ENCODE data around the gene POLR1D.
"Not testable (repeated sequence)": the region's sequence is repeated elsewhere in the genome, so short reads cannot be mapped to it uniquely, and the experiment has no call there.

Gene POLR1D

DNA sequence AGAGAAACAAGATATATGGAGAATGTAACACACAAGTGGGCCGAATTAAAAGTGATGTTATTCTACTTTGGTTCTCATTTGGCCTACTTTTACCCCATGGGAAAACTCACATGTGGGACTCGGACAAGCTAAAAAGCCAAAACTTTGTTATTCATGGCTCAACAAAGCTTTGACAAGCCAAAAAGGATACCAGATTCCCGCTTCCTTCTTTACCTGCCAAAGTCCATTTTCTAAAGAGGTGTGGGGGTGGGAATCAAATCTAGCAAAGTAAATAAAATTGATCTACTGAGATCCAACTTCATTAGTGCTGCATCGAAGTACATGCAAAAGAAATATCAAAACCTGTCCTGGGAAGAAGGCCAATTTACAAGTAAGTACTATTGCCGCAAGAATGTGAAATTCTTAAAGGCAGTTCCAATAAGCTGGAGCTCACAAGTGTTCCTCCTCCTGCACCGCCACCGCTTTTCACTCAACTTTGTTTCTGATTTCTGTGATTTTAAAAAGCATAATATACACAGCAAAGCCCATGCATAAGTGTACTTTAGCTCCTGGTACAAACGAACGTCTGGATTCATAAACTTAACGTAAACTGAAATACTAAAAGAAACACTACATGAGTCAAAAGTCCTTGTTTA is 2.5 kb upstream of the POLR1D start:
- DNase-seq, result no peak

GRCh38 chr13:27619728-27620376 is 1.8 kb upstream of the POLR1D start:
- DNase-seq, result peak; percentile 55

GRCh38 chr13:27620377-27621115 is 1.1 kb upstream of the POLR1D start, which contains the start of gene LNX2:
Gene LNX2, minus strand, starts transcription at chr13:27620529. Its CDS starts 38,826 bp downstream, at chr13:27581703.
- DNase-seq, result peak; percentile 97

DNA sequence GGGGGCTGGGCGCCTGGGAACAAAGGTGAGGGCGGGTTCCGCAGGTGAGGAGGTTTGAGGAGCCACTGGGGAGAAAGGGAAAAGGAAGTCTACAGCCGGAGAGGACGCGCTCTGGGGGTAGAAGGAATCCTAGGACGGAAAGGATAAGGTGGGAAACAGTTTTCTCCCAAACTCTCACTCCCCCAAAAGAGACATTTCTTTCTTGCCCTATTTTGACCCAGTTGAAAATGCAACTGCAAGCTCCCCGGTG is 651 bp upstream of the POLR1D start:
- DNase-seq, result peak; percentile 43

- DNase-seq, result no peak
Measured at GRCh38 chr13:27622102-27622820, 569 bp downstream of the POLR1D start.

DNA sequence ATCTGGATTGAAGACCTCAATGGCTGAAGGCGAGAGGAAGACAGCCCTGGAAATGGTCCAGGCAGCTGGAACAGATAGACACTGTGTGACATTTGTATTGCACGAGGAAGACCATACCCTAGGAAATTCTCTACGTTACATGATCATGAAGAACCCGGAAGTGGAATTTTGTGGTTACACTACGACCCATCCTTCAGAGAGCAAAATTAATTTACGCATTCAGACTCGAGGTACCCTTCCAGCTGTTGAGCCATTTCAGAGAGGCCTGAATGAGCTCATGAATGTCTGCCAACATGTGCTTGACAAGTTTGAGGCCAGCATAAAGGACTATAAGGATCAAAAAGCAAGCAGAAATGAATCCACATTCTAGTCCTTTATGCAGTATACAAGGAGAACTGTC is 1.2 kb downstream of the POLR1D start:
- DNase-seq, result no peak

GRCh38 chr13:27624071-27624470 is 2.4 kb downstream of the POLR1D start:
- no peak for DNase-seq

GRCh38 chr13:27625839-27626238 is 4.1 kb downstream of the POLR1D start:
- DNase-seq, result no peak

GRCh38 chr13:27627380-27627779 is 5.7 kb downstream of the POLR1D start:
- DNase-seq, result no peak

GRCh38 chr13:27628081-27628480 is 6.4 kb downstream of the POLR1D start:
- DNase-seq, result no peak

DNA sequence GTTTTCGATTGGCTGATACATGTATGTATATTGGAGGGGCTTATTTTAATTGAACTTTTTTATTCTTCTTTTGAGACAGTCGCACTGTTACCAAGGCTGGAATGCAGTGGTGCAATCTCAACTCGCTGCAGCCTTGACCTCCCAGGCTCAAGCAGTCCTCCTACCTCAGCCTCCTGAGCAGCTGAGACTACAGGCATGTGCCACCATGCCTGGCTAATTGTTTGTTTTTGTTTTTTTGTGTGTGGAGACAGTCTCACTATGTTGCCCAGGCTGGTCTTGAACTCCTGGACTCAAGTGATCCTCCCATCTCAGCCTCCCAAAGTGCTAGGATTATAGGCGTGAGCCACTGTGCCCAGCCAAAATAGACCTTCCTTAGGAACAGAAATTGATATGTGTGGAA is 7.1 kb downstream of the POLR1D start:
- DNase-seq, result not testable (repeated sequence)

- no peak for DNase-seq
Measured at GRCh38 chr13:27631156-27631555, 9.5 kb downstream of the POLR1D start.

GRCh38 chr13:27631665-27632064 is 10.0 kb downstream of the POLR1D start:
- no peak for DNase-seq

DNA sequence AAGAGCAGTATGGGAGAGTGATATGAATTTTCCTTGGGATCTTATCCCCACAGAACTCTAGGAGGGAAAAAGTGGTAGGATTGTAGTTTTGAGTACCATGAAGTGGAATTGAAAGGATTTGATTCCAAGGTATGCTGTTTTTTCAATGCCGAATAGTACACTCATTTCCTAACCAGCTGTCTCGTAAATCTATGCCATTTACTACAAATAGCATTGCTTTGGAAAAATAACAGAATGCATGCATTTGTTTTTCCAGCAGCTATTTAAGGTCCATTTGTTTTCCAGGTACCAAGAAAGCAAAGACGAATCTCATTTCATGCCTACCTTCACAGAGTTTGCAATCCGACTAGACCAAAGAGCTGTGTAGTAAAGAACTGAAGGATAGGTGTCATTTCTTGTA is 10.5 kb downstream of the POLR1D start:
- no peak for DNase-seq

DNA sequence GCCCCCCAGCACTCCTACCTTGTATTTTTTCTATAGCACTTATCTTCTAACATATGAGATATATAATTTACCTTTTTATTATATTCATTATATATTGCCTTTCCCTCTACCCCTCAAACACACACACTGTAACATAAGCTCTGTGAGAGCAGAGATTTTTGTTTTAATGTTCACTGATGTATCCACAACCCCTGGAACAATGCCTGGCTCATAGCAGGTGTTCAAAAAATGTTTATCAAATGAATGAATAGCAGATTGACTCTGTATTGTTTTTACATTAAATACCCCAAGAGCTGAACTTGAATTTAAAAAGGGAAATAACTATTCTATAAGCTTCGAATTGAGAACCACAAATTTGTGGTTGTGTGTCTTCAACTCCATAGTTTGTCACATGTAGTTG is 11.0 kb downstream of the POLR1D start:
- DNase-seq, result no peak

- no peak for DNase-seq
Measured at GRCh38 chr13:27634231-27634630, 12.5 kb downstream of the POLR1D start.

DNA sequence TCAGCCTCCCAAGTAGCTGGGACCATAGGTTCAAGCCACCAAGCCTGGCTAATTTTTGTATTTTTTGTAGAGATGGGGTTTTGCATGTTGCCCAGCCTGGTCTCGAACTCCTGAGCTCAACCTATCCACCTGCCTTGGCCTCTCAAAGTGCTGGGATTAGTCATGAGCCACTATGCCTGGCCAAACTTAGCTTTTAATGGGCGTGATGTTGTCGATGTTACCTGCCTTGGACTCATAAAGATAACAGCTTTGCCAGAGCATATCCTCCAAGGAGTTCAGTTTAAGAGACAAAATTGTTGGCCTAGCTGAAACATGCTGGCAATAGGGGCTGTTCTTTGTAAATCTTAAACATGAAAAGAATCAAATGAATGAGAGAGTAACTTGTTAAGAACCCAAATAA is 13.1 kb downstream of the POLR1D start:
- DNase-seq, result no peak

DNA sequence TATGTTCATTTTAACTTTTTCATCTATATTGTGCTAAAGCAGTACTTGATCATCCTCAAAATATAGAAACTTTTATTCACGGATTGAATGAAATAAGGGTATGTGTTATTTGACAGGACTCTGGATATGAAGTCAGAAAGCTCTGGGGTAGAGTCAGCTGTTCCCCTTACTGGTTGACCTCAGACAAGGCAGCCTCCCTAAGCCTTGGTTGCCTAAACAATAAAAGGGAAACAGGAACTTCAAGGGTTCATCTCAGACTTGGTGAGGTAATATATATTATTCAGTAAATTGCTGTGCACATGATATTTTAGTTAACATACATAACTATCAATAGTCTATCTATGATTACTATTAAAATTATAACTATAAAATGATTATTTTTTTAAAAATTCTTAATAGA is 13.6 kb downstream of the POLR1D start:
- no peak for DNase-seq

- no peak for DNase-seq
Measured at GRCh38 chr13:27636589-27637288, 15.0 kb downstream of the POLR1D start.

DNA sequence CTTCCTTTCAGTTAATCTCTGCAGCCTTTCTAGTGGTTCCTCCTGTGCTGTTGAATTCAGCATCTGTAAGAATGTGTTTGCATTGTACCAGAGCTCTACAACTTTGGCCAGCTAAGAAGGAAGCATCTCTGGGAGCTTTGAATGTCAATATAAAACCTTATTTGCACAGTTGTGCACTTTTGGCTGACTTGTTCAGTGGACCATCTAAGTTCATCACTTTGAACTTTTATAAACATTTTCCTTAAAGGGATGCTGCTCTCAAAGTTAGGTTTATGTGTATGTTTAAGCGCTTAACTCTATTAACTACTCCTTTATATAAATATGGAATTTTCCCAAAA is 15.6 kb downstream of the POLR1D start:
- no peak for DNase-seq

- DNase-seq, result no peak
Measured at GRCh38 chr13:27638001-27638400, 16.3 kb downstream of the POLR1D start.

- DNase-seq, result no peak
Measured at GRCh38 chr13:27638521-27638920, 16.8 kb downstream of the POLR1D start.

DNA sequence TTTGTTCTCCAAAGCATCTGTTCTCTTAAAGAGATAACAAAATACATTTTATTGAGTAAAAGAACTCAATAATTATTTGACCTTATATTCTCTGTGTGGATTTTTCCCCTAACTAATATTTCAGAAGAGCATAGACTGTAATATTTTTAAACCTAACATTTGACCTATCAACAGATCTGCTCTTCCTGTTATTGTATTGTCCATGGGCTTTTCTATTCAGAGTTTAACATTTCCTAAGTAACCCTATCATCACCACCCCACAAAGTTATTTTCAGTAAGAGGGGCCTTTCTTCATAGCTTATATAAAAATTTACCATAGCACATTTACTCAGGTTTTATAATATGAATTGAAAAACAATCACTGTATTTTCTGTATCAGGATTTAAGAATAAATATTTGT is 17.5 kb downstream of the POLR1D start:
- DNase-seq, result no peak
